GM21576 (cell line): ENCODE measurements around the gene PCDHGA10.
"Not testable (repeated sequence)": the region's sequence is repeated elsewhere in the genome, so short reads cannot be mapped to it uniquely, and the experiment has no call there.

ENCODE experiments used
- ATAC-seq: cut with Tn5 transposase; IDR thresholded peaks from one replicate; pipeline ENCODE4 v1.9.1; 2021; ENCODE audit warnings: mild to moderate bottlenecking, moderate library complexity; ENCODE audit not compliant: unreplicated experiment

Gene PCDHGA10

GRCh38 chr5:141392429-141393198 is 20.2 kb upstream of the PCDHGA10 start, which contains the start of gene PCDHGA8:
PCDHGA8 (plus strand) TSS chr5:141392633; CDS start chr5:141392814, 181 bp downstream.
- ATAC-seq, result no peak

- no peak for ATAC-seq
Observed at GRCh38 chr5:141393267-141393666, 19.5 kb upstream of the PCDHGA10 start.

GRCh38 chr5:141394401-141395187 is 18.2 kb upstream of the PCDHGA10 start:
- ATAC-seq, result not testable (repeated sequence)

- ATAC-seq, result peak; percentile 91
Observed at GRCh38 chr5:141397756-141398551, 14.8 kb upstream of the PCDHGA10 start, which contains the start of gene PCDHGB5. PCDHGB5 (plus strand) TSS chr5:141397947; CDS start chr5:141398128, 181 bp downstream.

- ATAC-seq, result no peak
Observed at GRCh38 chr5:141398608-141399007, 14.2 kb upstream of the PCDHGA10 start.

- ATAC-seq, result no peak
Observed at GRCh38 chr5:141399555-141400258, 13.1 kb upstream of the PCDHGA10 start.

- no peak for ATAC-seq
Observed at GRCh38 chr5:141402553-141403243, 10.1 kb upstream of the PCDHGA10 start, which contains the start of gene PCDHGA9. PCDHGA9 (plus strand) TSS chr5:141402778; CDS start chr5:141402953, 175 bp downstream.

GRCh38 chr5:141403387-141403786 is 9.4 kb upstream of the PCDHGA10 start:
- ATAC-seq, result no peak

GRCh38 chr5:141407790-141408505 is 4.8 kb upstream of the PCDHGA10 start, which contains the start of gene PCDHGB6:
PCDHGB6 (plus strand) TSS chr5:141408021; CDS start chr5:141408203, 182 bp downstream.
- ATAC-seq, result not testable (repeated sequence)

GRCh38 chr5:141409598-141410306 is 3.0 kb upstream of the PCDHGA10 start:
- ATAC-seq, result no peak

GRCh38 chr5:141411575-141411974 is 1.2 kb upstream of the PCDHGA10 start:
- no peak for ATAC-seq

- no peak for ATAC-seq
Observed at GRCh38 chr5:141413540-141414069, 818 bp downstream of the PCDHGA10 start.

GRCh38 chr5:141414548-141415274 is 1.9 kb downstream of the PCDHGA10 start:
- not testable (repeated sequence) for ATAC-seq

GRCh38 chr5:141415275-141415618 is 2.5 kb downstream of the PCDHGA10 start:
- not testable (repeated sequence) for ATAC-seq

- peak; percentile 74 for ATAC-seq
Observed at GRCh38 chr5:141417494-141418172, 4.8 kb downstream of the PCDHGA10 start, which contains the start of gene PCDHGB7. PCDHGB7 (plus strand) TSS chr5:141417677; CDS start chr5:141417860, 183 bp downstream.

GRCh38 chr5:141419074-141419880 is 6.5 kb downstream of the PCDHGA10 start:
- ATAC-seq, result no peak
